Measurements from ENCODE around the gene SLC22A5. TPM values are rescaled to one million over a fixed set of nuclear protein-coding genes. Genes with fewer than 3 reads are reported as not detected.

Gene SLC22A5
- total and polyA plus RNA-seq, 2 donors (not counting 3 experiments of a cell fraction or from before 2014, with no cell fraction given) = 3.6 to 9.3 TPM

- POLR2A ChIA-PET = interaction anchor here (1.3 kb wide), 1 partner anchor 67 kb away, joined by 4 read pairs; the partner anchor contains the start of gene IRF1
- intact Hi-C loops (cut with micrococcal nuclease) = no loop called here
These were observed 54.0 kb downstream of the SLC22A5 start for GRCh38 chr5:132423438-132423898.

More at GRCh38 chr5:132423438-132423898, 54.0 kb downstream of the SLC22A5 start:
- no peak overlapping the region for H3K9ac ChIP-seq (replicated peaks; ENCODE audit: extremely low read depth, insufficient read depth, low read length)
- BruUV-seq (replicated peaks) = no TSS peak
- H3K27me3 ChIP-seq (ENCODE audit: control insufficient read depth in 2 of 2, insufficient read depth in 2 of 2, low read length in 2 of 2) = no peaks in the 10 kb centered on the region
- H3K4me2 ChIP-seq (ENCODE audit: insufficient read depth, low read length) = no peak overlapping the region
- H3K4me3 ChIP-seq (replicated peaks in 1 of 3; ENCODE audit: insufficient read depth in 1 of 3, low read depth in 1 of 3, low read length in 3 of 3) = no peak overlapping the region
- no peaks in the 10 kb centered on the region for H3K9me3 ChIP-seq (replicated peaks; ENCODE audit: control insufficient read depth, insufficient read depth, low read length)
- H2AFZ ChIP-seq (ENCODE audit: low read depth, low read length) = no peak overlapping the region
- dilution Hi-C loops (cut with MboI; ENCODE audit: extremely low pct_ligation_motif_present, low sequenced_read_pairs) = no loop called here
- FAIRE-seq (no peak), DNase-seq (ENCODE audit: low read depth, low spot score) (no peak)
- TF ChIP-seq MAX (IDR thresholded peaks at IDR 0.05; ENCODE audit: insufficient read depth, insufficient read length) (no peak), POLR2A (IDR thresholded peaks at IDR 0.05; ENCODE audit: low read depth, low read length) (no peak), MYC (IDR thresholded peaks at IDR 0.05; ENCODE audit: low read depth, low read length) (no peak), CTCF (IDR thresholded peaks at IDR 0.05; ENCODE audit: extremely low read depth in 1 of 2, insufficient read depth in 1 of 2, low read depth in 1 of 2, low read length in 2 of 2) (no peak), EZH2 (IDR thresholded peaks at IDR 0.05; ENCODE audit: borderline replicate concordance, low read depth, low read length, severe bottlenecking) (no peak), JUN (IDR thresholded peaks at IDR 0.05; ENCODE audit: borderline replicate concordance, insufficient read depth, insufficient read length, low read depth) (no peak), GATA2 (IDR thresholded peaks at IDR 0.05; ENCODE audit: insufficient read depth, insufficient read length, low read depth, low read length) (no peak), FOS (IDR thresholded peaks at IDR 0.05; ENCODE audit: borderline replicate concordance, insufficient read depth, low read length) (no peak), POLR2AphosphoS5 (IDR thresholded peaks at IDR 0.05; ENCODE audit: insufficient read depth, low read depth, low read length) (no peak)
- H3K79me2 ChIP-seq (ENCODE audit: control insufficient read depth, insufficient read depth, low read length) = no peaks in the 10 kb centered on the region
- CTCF ChIA-PET = interaction anchor here (1.4 to 1.8 kb wide), 3 partner anchors 67 to 291 kb away, joined by 3 to 11 read pairs (median 11); partner anchors contain the start of gene IRF1
- peaks cover 52% of the 10 kb centered on the region for H3K4me1 ChIP-seq (ENCODE audit: control insufficient read depth, extremely low read depth, insufficient read depth, low read length)
- no peaks in the 10 kb centered on the region for H4K20me1 ChIP-seq (replicated peaks; ENCODE audit: control insufficient read depth, extremely low read depth, insufficient read depth, low read length)
- no peaks in the 10 kb centered on the region for H3K9me1 ChIP-seq (replicated peaks; ENCODE audit: control insufficient read depth, extremely low read depth, insufficient read depth, low read length)
- H3K27ac ChIP-seq (ENCODE audit: insufficient read depth, low read depth, low read length) = peak overlapping the region; percentile 21
- no peaks in the 10 kb centered on the region for H3K36me3 ChIP-seq (ENCODE audit: control insufficient read depth in 2 of 2, extremely low read depth in 1 of 2, insufficient read depth in 2 of 2, low read length in 2 of 2)
